K562 (cell line): ENCODE results near the gene AP3S2. TPM values are rescaled to one million over a fixed set of nuclear protein-coding genes. Genes with fewer than 3 reads are reported as not detected.

Source experiments
- ATAC-seq: fragments of 200-7000 bp; cut with Tn5 transposase; 3 replicates; pipeline ENCODE4 v1.9.1; 2020; ENCODE audit warnings: moderate library complexity
- BruUV-seq: library from RNA; stranded (reverse); fragments of 400-500 nt; replicated peaks from 2 replicates; lab custom pipeline; 2021; lab: Mats Ljungman, UMichigan
- CTCF ChIA-PET: fragments of 300-600 bp; formaldehyde crosslinking; extraction: SDS; loops from one replicate; lab custom pipeline; 2021; ENCODE audit warnings: low intra/inter-chr PET ratio; lab: Yijun Ruan, JAX
- POLR2A ChIA-PET: fragments of 300-600, 350-650 bp; sonication (Branson Sonifier 250); formaldehyde crosslinking; extraction: SDS; loops from one replicate; lab custom pipeline; 2021; ENCODE audit warnings: antibody characterized with exemption, inconsistent platforms; lab: Yijun Ruan, JAX
- DNase-seq, 4 experiments: peaks; one replicate each; pipeline versions ENCODE4 v3.0.0 to v3.0.0-alpha.2; 2011 to 2018; ENCODE audit warnings: low spot score in 3 of 4, mixed read lengths in 3 of 4; ENCODE audit errors: extremely low read depth in 1 of 4
- FAIRE-seq: peaks from 2 replicates; lab custom pipeline; 2011; peaks lifted over from hg19 to GRCh38; lab: Jason Lieb, UNC
- H2AFZ ChIP-seq: 2 replicates; pipeline ENCODE4 v1.6.0; 2011; ENCODE audit warnings: low read depth, low read length, control low read depth, inconsistent platforms
- H3K27ac ChIP-seq: fragments of 200-600 bp; 3 replicates; pipeline ENCODE4 v1.8.0; 2011; ENCODE audit warnings: low read depth, mild to moderate bottlenecking, control low read depth, inconsistent platforms, low read length, moderate library complexity, mixed read lengths; ENCODE audit errors: extremely low read depth
- H3K27me3 ChIP-seq, 2 experiments: fragments of 300-600 bp in 1 of 2; 2 replicates in 1 of 2; 3 replicates in 1 of 2; pipeline versions ENCODE4 v1.6.0 to v1.8.0; 2011; ENCODE audit warnings: inconsistent platforms in 2 of 2, low read length in 2 of 2, mild to moderate bottlenecking in 1 of 2, mixed read lengths in 1 of 2, moderate library complexity in 1 of 2; ENCODE audit not compliant: control insufficient read depth in 2 of 2, insufficient read depth in 2 of 2
- H3K36me3 ChIP-seq: fragments of 300-600 bp; 3 replicates; pipeline ENCODE4 v1.8.0; 2011; ENCODE audit warnings: mild to moderate bottlenecking, low read length, inconsistent platforms; ENCODE audit not compliant: control insufficient read depth, insufficient read depth
- H3K4me1 ChIP-seq, 2 experiments: fragments of 200-600 bp in 1 of 2; replicated peaks in 1 of 2; 2 replicates in 1 of 2; 3 replicates in 1 of 2; pipeline versions ENCODE4 v1.5.1 to v1.8.0; 2011; ENCODE audit warnings: inconsistent platforms in 2 of 2, low read length in 2 of 2, mild to moderate bottlenecking in 1 of 2, mixed read lengths in 1 of 2, moderate library complexity in 1 of 2; ENCODE audit not compliant: control insufficient read depth in 2 of 2, insufficient read depth in 2 of 2
- H3K4me2 ChIP-seq: 2 replicates; pipeline ENCODE4 v1.6.1; 2011; ENCODE audit warnings: low read length, control low read depth, inconsistent platforms, mixed read lengths; ENCODE audit not compliant: insufficient read depth
- H3K4me3 ChIP-seq: fragments of 200-600 bp; sonication (generic), shearing (Covaris generic); 2 replicates; pipeline ENCODE4 v1.5.1; 2016; ENCODE audit warnings: control low read depth, inconsistent platforms
- H3K79me2 ChIP-seq: fragments of 200-600 bp; 3 replicates; pipeline ENCODE4 v1.8.0; 2011; ENCODE audit warnings: low read length, inconsistent platforms; ENCODE audit not compliant: control insufficient read depth, insufficient read depth
- H3K9ac ChIP-seq, 2 experiments: 2 replicates each; pipeline versions ENCODE4 v1.6.0 to v1.6.1; 2011; ENCODE audit warnings: low read depth in 2 of 2, low read length in 2 of 2, control low read depth in 1 of 2, inconsistent platforms in 1 of 2, mild to moderate bottlenecking in 1 of 2, mixed read lengths in 1 of 2; ENCODE audit not compliant: insufficient read depth in 1 of 2
- H3K9me1 ChIP-seq: one replicate; pipeline ENCODE4 v1.6.0; 2011; ENCODE audit warnings: inconsistent platforms, mild to moderate bottlenecking, low read length, moderate library complexity; ENCODE audit not compliant: control insufficient read depth, insufficient read depth
- H3K9me3 ChIP-seq: replicated peaks from 2 replicates; pipeline ENCODE4 v1.5.1; 2011; ENCODE audit warnings: low read depth, low read length, inconsistent platforms; ENCODE audit not compliant: control insufficient read depth, insufficient read depth
- H4K20me1 ChIP-seq: replicated peaks from 2 replicates; pipeline ENCODE4 v1.6.1; 2011; ENCODE audit warnings: low read length, inconsistent platforms, mixed read lengths; ENCODE audit not compliant: control insufficient read depth, insufficient read depth
- KAT2B ChIP-seq: IDR thresholded peaks from one replicate; pipeline ENCODE4 v1.6.1; 2012; ENCODE audit warnings: low read depth, mild to moderate bottlenecking, control low read depth, inconsistent platforms, low read length, moderate library complexity
- ZC3H11A ChIP-seq: IDR thresholded peaks from 2 replicates; pipeline ENCODE4 v1.6.1; 2012; ENCODE audit warnings: low read depth, low read length, improper control_type of control experiment
- ZEB2 ChIP-seq: fragments of 450-650 bp; IDR thresholded peaks from 2 replicates; pipeline ENCODE4 v1.6.1; 2016
- WGBS: fragments of 100-300 bp; shearing (Covaris generic); methylation state at CpG from one replicate; pipeline ENCODE4 v1.1.6; 2016; ENCODE audit warnings: low coverage, mixed read lengths; ENCODE audit not compliant: insufficient coverage; ENCODE audit errors: missing lambda C conversion rate; 5-methylcytosine and 5-hydroxymethylcytosine counted together
- in situ Hi-C: fragments of 300-500 bp; cut with MboI; formaldehyde crosslinking; loops from 4 replicates; pipeline ENCODE4 v1.15.0; 2018; ENCODE audit warnings: inconsistent platforms, mixed read lengths
- intact Hi-C: fragments of 100-400 bp; cut with micrococcal nuclease; formaldehyde crosslinking; loops from 2 replicates; pipeline ENCODE4 v1.14.2; 2022
- polyA plus RNA-seq, 8 experiments: library from polyadenylated mRNA; depleted of rRNA in 4 of 8; stranded (reverse) in 5 of 8; unstranded in 3 of 8; fragments of >200 nt; fragmentation: Nextera tagmentation in 2 of 8; fragmentation: Illumina TruSeq in 1 of 8; extraction: Ambion mirVana in 2 of 8; extraction: Trizol in 1 of 8; gene quantifications; 2 replicates each; pipeline versions ENCODE4 v1.2.1 to v1.2.3, GENCODE V29; 2011 to 2014; ENCODE audit warnings: inconsistent platforms in 1 of 8, missing spikeins in 1 of 8
- total RNA-seq, 7 experiments: library from RNA; depleted of rRNA in 6 of 7; stranded (reverse); fragments of >200 nt in 6 of 7; fragmentation: Illumina TruSeq in 2 of 7; extraction: Trizol in 2 of 7; gene quantifications; 2 replicates each; pipeline versions ENCODE4 v1.2.1 to v1.2.3, GENCODE V29; 2011 to 2021; ENCODE audit warnings: low replicate concordance in 1 of 7
- TF ChIP-seq, protein P1 (sequence below): IDR thresholded peaks from 2 replicates; pipeline ENCODE4 v1.6.1; 2011; ENCODE audit not compliant: insufficient read length; ENCODE audit errors: extremely low read depth
- TF ChIP-seq, protein P2 (sequence below): fragments of 150-350 bp; conservative IDR thresholded peaks from 2 replicates; pipeline ENCODE4 v1.6.1; 2014; ENCODE audit warnings: low read length

AP3S2 gene
- total and polyA plus RNA-seq, 9 of the 15 experiments (the other 6 are each of a cell fraction or from before 2014, with no cell fraction given) = 16.4 to 54.1 (median 37.4) TPM

DNA sequence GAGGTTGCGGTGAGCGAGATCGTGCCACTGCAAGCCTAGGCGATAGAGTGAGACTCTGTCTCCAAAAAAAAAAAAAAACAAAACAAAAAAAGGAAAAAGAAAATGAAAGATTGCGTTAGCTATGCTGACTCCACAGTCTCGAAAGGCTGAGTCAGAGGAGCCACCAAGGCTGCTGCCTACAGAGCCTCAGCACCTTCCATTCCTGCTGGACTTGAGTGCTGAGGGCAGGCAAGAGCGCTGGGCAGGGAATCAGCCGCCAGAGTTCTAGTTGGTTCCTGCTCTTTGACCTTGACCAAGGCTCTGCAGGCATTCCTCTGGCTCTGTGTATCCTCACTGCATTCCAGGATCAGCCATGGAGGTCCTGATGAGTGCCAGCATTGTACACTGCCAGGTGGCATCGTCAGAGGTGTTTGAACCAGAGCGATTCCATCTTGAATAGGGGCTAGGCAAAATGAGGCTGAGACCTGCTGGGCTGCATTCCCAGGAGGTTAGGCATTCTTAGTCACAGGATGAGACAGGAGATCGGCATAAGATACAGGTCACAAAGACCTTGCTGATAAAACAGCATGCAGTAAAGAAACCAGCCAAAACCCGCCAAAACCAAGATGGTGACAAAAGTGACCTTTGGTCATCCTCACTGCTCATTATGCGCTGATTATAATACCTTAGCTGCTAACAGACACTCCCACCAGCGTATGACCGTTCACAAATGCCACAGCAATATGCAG, 111.7 kb downstream of the AP3S2 start (continued):
- TF ChIP-seq, protein P1, sequence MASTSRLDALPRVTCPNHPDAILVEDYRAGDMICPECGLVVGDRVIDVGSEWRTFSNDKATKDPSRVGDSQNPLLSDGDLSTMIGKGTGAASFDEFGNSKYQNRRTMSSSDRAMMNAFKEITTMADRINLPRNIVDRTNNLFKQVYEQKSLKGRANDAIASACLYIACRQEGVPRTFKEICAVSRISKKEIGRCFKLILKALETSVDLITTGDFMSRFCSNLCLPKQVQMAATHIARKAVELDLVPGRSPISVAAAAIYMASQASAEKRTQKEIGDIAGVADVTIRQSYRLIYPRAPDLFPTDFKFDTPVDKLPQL = no peak
- TF ChIP-seq KAT2B = no peak

DNA sequence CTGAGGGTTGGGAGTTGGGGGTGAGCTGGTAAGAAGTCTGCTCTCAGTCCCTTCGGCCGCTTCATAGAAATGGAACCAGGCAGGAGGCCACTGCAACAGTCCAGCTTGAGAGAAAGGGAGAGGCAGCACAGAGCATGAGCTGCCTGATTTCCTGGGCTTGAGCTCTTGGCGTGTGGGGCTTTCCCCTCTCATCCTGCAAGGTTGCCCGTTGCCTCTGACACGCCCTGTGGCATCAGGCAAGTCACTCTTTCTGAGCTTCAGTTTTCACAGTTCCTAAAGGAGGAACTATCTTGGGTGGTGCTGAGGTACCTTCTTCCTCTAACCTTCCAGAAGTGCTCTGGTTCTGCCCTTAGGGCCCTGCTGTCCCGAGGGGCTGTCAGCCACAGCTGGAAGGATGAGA, 112.7 kb downstream of the AP3S2 start:
- H3K36me3 ChIP-seq = no peaks in the 10 kb centered on the region
- WGBS = 62% methylated on average over 2 of the region's 6 CpGs
- BruUV-seq = no TSS peak
- POLR2A ChIA-PET = interaction anchor here (0.8 to 1.3 kb wide), 5 partner anchors 14 to 78 kb away, joined by 3 to 5 read pairs (median 4); partner anchors contain the start of gene ANPEP
- H3K79me2 ChIP-seq = no peaks in the 10 kb centered on the region
- H4K20me1 ChIP-seq = no peaks in the 10 kb centered on the region
- peak overlapping the region; percentile 57 for H2AFZ ChIP-seq
- FAIRE-seq (no peak), ATAC-seq (no peak), DNase-seq (no peak)
- intact Hi-C loops = no loop called here
- no peak overlapping the region; the same call in 1 of the 2 replicates for H3K4me2 ChIP-seq
- H3K9me1 ChIP-seq = no peaks in the 10 kb centered on the region
- no peaks in the 10 kb centered on the region for H3K9me3 ChIP-seq
- CTCF ChIA-PET = no interaction called here
- peak overlapping the region; percentile 10; the same call in 1 of the 3 replicates for H3K27ac ChIP-seq
- TF ChIP-seq, protein P2, sequence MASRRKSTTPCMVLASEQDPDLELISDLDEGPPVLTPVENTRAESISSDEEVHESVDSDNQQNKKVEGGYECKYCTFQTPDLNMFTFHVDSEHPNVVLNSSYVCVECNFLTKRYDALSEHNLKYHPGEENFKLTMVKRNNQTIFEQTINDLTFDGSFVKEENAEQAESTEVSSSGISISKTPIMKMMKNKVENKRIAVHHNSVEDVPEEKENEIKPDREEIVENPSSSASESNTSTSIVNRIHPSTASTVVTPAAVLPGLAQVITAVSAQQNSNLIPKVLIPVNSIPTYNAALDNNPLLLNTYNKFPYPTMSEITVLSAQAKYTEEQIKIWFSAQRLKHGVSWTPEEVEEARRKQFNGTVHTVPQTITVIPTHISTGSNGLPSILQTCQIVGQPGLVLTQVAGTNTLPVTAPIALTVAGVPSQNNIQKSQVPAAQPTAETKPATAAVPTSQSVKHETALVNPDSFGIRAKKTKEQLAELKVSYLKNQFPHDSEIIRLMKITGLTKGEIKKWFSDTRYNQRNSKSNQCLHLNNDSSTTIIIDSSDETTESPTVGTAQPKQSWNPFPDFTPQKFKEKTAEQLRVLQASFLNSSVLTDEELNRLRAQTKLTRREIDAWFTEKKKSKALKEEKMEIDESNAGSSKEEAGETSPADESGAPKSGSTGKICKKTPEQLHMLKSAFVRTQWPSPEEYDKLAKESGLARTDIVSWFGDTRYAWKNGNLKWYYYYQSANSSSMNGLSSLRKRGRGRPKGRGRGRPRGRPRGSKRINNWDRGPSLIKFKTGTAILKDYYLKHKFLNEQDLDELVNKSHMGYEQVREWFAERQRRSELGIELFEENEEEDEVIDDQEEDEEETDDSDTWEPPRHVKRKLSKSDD = no peak
- no peak for TF ChIP-seq ZEB2
- no peak for TF ChIP-seq ZC3H11A
- TF ChIP-seq, all 486 proteins: peak for 0
- Histone ChIP-seq H3K9ac (peak overlapping the region in 1 of 2 experiments; percentile 47; a peak in 2 of 4 replicates), H3K4me1 (peaks cover 37 to 53% of the 10 kb centered on the region in 2 experiments), H3K4me3 (no peak overlapping the region), H3K27me3 (no peaks in the 10 kb centered on the region)
- in situ Hi-C loops = loop anchor here (10.0 kb wide), 1 partner anchor 454 kb away; the partner anchor contains the start of genes CIB1 and GDPGP1
